Spleen (tissue), 11 donors: ENCODE data around the gene WDR91. TPM values are rescaled to one million over a fixed set of nuclear protein-coding genes. Genes with fewer than 3 reads are reported as not detected.

ENCODE experiments used
- DNase-seq: peaks from one replicate; pipeline ENCODE4 v3.0.0-alpha.2; 2020
- H3K27ac ChIP-seq, 8 donors: fragments of 200-600 bp; sonication (generic) in 7 of 8; 1 replicate in 4 of 8; 2 replicates in 4 of 8; pipeline versions ENCODE4 v1.5.0 to v1.8.0; 2016 to 2021; ENCODE audit warnings: inconsistent platforms in 4 of 8, mild to moderate bottlenecking in 4 of 8, moderate library complexity in 1 of 8
- H3K27me3 ChIP-seq, 7 donors: fragments of 200-600 bp; sonication (generic) in 6 of 7; replicated peaks in 1 of 7; 1 replicate in 4 of 7; 2 replicates in 3 of 7; pipeline versions ENCODE4 v1.5.0 to v1.8.0; 2016 to 2021; ENCODE audit warnings: inconsistent platforms in 3 of 7, mild to moderate bottlenecking in 1 of 7
- H3K36me3 ChIP-seq, 6 donors: fragments of 200-600 bp; sonication (generic) in 5 of 6; 1 replicate in 4 of 6; 2 replicates in 2 of 6; pipeline versions ENCODE4 v1.5.0 to v1.8.0; 2016 to 2021; ENCODE audit warnings: inconsistent platforms in 2 of 6
- H3K4me1 ChIP-seq, 6 donors: fragments of 200-600 bp; sonication (generic) in 5 of 6; 1 replicate in 3 of 6; 2 replicates in 3 of 6; pipeline versions ENCODE4 v1.5.0 to v1.8.0; 2016 to 2021; ENCODE audit warnings: inconsistent platforms in 3 of 6
- H3K4me3 ChIP-seq, 8 donors: fragments of 200-600 bp; sonication (generic) in 7 of 8; 1 replicate in 4 of 8; 2 replicates in 4 of 8; pipeline versions ENCODE4 v1.5.0 to v1.8.0; 2016 to 2021; ENCODE audit warnings: inconsistent platforms in 4 of 8, mild to moderate bottlenecking in 4 of 8, moderate library complexity in 2 of 8
- H3K9me3 ChIP-seq, 8 donors: fragments of 200-600 bp; sonication (generic) in 7 of 8; 1 replicate in 4 of 8; 2 replicates in 4 of 8; pipeline versions ENCODE4 v1.5.0 to v1.8.0; 2016 to 2021; ENCODE audit warnings: inconsistent platforms in 4 of 8
- POLR2A ChIP-seq, 3 donors: fragments of 450-650 bp; IDR thresholded peaks; one replicate each; pipeline ENCODE4 v1.5.1; 2017; ENCODE audit warnings: antibody characterized with exemption in 3 of 3, mild to moderate bottlenecking in 1 of 3
- POLR2AphosphoS5 ChIP-seq, 3 donors: sonication (generic); formaldehyde crosslinking; IDR thresholded peaks; one replicate each; pipeline ENCODE4 v1.5.1; 2017; ENCODE audit warnings: antibody characterized with exemption in 3 of 3
- WGBS, 5 donors: extraction: QIAGEN DNeasy Blood & Tissue Kit in 3 of 5; methylation state at CpG; one replicate each; pipeline versions ENCODE4 v1.1.5 to v1.1.7; 2013 to 2018; 5-methylcytosine and 5-hydroxymethylcytosine counted together
- intact Hi-C: fragments of 100-400 bp; cut with DNase I; formaldehyde crosslinking; loops from one replicate; pipeline ENCODE4 v1.15.0; 2023; ENCODE audit warnings: low total_unique reads
- microRNA-seq, 3 donors: library from miRNA; unstranded; fragments of <30 nt; microRNA quantifications; one replicate each; pipeline versions ENCODE4 to v1.1.0, GENCODE V29; 2019 to 2020
- polyA plus RNA-seq, 3 donors: library from polyadenylated mRNA; stranded (reverse); fragments of 200-250 nt; gene quantifications; one replicate each; pipeline ENCODE4 v1.2.1, GENCODE V29; 2013
- small RNA-seq, 4 donors: library from RNA; depleted of rRNA; stranded (forward); fragments of <200 nt; gene quantifications; one replicate each; pipeline ENCODE3, GENCODE V24; 2016
- total RNA-seq, 7 donors: library from RNA; depleted of rRNA in 3 of 7; stranded (reverse); fragments of >200 nt in 3 of 7; fragmentation: NEBNext Ultra II Directional in 4 of 7; extraction: Animal tissue kit (Norgen Biotek cat#: 25700) in 4 of 7; gene quantifications; one replicate each; pipeline versions ENCODE4 v1.1.0 to v1.2.1, GENCODE V29; 2016 to 2021
- TF ChIP-seq, protein P1 (sequence below), 11 experiments: fragments of 200-600 bp in 7 of 11; fragments of 450-650 bp in 4 of 11; sonication (generic) in 4 of 11; IDR thresholded peaks in 8 of 11; conservative IDR thresholded peaks in 3 of 11; 1 replicate in 7 of 11; 2 replicates in 4 of 11; pipeline versions ENCODE4 v1.4.0 to v1.8.0; 2016 to 2021; ENCODE audit warnings: antibody characterized with exemption in 11 of 11, inconsistent platforms in 4 of 11, mild to moderate bottlenecking in 1 of 11
- donor health status: healthy with polysubstance abuse.
- donor health status: DM: no; HTN: no; CAD: no; lungs with moderate emphysema.
- donor health status: DM: no; HTN: no; CAD: no.
- donor health status: Bipolar disorder and iron deficiency.
- donor health status: healthy.
- donor health status: DM: no; HTN: no; CAD: no.
- donor health status: DM: yes; HTN: yes; CAD: no.

Gene WDR91
- total and polyA plus RNA-seq, 10 donors, result 6.9 to 31.3 (median 21.0) TPM

DNA sequence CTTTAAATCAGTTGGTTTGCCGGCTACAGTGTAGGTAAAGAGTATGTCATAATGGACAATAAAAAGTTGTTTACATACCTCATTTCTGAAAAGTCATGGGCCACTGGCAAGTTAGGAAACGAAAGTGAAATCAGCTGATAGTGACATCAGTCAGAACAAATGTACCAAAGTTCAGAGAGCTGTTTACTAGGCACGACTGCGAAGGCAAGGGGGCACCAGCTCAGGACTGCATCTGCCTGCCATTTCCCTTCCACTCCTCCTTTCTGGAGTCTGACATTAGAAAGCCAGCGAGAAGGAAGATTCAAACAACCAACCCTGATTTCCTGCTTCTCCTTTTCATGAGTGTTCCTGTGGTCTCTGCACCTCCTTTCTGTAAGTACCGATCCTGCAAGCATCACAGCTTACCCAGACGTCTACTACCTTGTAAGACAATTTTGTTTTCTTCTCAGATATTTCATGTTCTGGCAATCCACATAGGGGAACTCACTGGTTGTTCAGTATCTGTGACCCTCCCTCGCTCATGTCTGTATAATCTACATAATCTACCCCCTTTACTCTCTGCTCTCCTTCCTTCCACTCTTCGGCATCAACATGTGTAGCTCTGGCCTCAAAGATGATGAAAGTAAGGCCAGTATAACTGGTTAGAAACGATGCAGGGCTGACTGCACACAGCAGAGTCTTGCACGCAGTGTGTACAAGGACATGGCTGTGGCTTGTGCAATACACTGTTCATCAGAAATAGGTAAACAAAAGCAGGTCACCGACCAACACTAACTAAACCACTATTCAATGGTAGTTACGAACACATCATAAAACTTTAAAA is 63.2 kb downstream of the WDR91 start, which contains the start of gene TMEM140:
TSS of gene TMEM140 (plus strand) at position 174 of the 823 bp plus-strand sequence. CDS start 16,370 bp downstream, outside the sequence.
- WGBS, 5 donors, result 1 to 4% (median 3%) methylated on average over 13 of the region's 13 CpGs
- Histone ChIP-seq H3K36me3 (peaks cover 0 to 19% (median 0%) of the 10 kb centered on the region in 6 donors), H3K9me3 (peaks cover 0 to 5% (median 2%) of the 10 kb centered on the region in 8 donors), H3K4me3 (peak within 1 kb of the TSS; percentile 39 to 77 (median 52)), H3K27ac (peak within 1 kb of the TSS; percentile 66 to 99 (median 96)), H3K4me1 (peaks cover 42 to 89% (median 70%) of the 10 kb centered on the region in 6 donors), H3K27me3 (no peaks in the 10 kb centered on the region)
- intact Hi-C loops, result loop anchor here (10.0 kb wide), 1 partner anchor 153 kb away; no protein-coding TSS in a partner anchor
- DNase-seq, result peak; percentile 86
- peak; percentile 63 to 96 (median 81) for TF ChIP-seq POLR2A (IDR thresholded peaks at IDR 0.05)
- TF ChIP-seq, protein P1, sequence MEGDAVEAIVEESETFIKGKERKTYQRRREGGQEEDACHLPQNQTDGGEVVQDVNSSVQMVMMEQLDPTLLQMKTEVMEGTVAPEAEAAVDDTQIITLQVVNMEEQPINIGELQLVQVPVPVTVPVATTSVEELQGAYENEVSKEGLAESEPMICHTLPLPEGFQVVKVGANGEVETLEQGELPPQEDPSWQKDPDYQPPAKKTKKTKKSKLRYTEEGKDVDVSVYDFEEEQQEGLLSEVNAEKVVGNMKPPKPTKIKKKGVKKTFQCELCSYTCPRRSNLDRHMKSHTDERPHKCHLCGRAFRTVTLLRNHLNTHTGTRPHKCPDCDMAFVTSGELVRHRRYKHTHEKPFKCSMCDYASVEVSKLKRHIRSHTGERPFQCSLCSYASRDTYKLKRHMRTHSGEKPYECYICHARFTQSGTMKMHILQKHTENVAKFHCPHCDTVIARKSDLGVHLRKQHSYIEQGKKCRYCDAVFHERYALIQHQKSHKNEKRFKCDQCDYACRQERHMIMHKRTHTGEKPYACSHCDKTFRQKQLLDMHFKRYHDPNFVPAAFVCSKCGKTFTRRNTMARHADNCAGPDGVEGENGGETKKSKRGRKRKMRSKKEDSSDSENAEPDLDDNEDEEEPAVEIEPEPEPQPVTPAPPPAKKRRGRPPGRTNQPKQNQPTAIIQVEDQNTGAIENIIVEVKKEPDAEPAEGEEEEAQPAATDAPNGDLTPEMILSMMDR (IDR thresholded peaks at IDR 0.05 in 8 of 11, conservative IDR thresholded peaks at IDR 0.05 in 3 of 11), result peak in 2 of 11 experiments; percentile 22 to 30
- peak; percentile 48 to 99 (median 56) for TF ChIP-seq POLR2AphosphoS5 (IDR thresholded peaks at IDR 0.05)

DNA sequence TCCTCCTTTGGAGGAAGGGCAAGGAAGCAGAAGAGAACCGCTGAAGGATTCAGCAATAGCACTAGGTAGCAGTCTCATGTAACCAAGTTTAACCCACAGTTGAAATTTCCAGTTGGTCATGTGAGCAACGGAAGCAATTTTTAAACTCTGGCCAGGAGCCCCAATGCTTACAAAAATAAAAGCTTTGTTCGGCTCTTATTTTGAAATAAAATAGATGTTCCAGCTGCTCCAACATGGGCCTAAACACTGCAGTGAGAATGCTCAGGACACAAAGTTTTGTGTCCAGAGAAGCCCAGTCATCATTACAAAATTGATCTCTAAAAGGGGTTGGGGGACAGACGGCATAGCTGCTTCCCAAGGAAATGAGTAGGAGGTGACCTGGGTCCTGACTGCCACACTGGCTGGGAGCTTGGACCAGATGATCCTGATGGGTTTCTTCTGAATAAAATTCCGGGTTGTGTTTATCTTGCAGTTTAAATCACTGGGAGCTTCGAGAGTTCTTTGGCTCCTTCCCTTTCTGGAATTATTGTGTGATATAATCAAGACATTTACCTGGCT is 63.9 kb downstream of the WDR91 start:
- WGBS, 5 donors, result 0 to 5% (median 2%) methylated on average over 6 of the region's 6 CpGs
- no peaks in the 10 kb centered on the region for H3K9me3 ChIP-seq
- intact Hi-C loops, result loop anchor here (10.0 kb wide), 1 partner anchor 153 kb away; no protein-coding TSS in a partner anchor
- H3K27me3 ChIP-seq, result no peaks in the 10 kb centered on the region
- TF ChIP-seq POLR2AphosphoS5 (IDR thresholded peaks at IDR 0.05) (peak in 1 of 3 donors; percentile 19), POLR2A (IDR thresholded peaks at IDR 0.05) (no peak)
- peaks cover 0 to 12% (median 0%) of the 10 kb centered on the region in 6 donors for H3K36me3 ChIP-seq
- H3K4me1 ChIP-seq, result peaks cover 41 to 83% (median 68%) of the 10 kb centered on the region in 6 donors
- H3K27ac ChIP-seq, result peak overlapping the region; percentile 66 to 99 (median 96)
- H3K4me3 ChIP-seq, result peak overlapping the region; percentile 39 to 77 (median 52)
- no peak for DNase-seq

DNA sequence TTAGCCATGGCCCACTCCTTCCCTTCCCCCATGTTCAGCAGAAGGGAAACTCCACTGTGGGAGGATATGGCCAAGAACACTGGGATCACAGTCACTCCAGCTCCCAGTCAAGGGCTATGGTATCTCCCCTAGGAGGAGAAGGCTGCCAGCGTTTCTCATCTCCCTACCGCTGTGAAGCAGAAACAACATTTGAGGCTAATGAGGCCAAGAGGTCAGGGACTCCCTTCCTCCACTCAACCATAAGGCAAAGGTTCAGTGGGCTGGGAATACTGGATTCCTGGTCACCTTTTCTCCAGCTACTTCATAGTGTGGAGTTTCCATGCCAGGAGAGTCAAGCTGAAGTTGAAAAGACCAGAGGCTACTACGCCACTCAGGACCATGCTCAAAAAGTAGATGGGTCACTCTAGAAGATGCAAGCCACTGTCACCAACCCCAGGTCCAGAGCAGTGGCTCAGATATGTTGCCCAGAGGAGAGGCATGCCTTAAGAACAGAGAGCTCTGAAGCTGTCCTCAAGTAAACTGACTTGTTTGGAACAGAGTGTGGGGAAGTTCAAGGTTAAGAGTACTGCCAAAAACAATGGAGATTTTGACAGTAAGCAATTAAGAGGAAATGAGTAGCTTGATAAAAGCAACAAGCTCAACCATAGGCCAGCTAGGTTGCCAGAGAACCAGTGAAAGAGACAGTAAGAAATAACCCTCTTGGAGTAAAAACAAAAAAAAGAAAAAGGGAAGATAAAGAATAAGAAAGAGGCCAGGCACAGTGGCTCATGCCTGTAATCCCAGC is 67.2 kb downstream of the WDR91 start:
- intact Hi-C loops, result loop anchor here (10.0 kb wide), 1 partner anchor 149 kb away; no protein-coding TSS in a partner anchor
- Histone ChIP-seq H3K4me3 (no peak overlapping the region), H3K9me3 (peaks cover 0 to 4% (median 0%) of the 10 kb centered on the region in 8 donors), H3K4me1 (peaks cover 14 to 49% (median 34%) of the 10 kb centered on the region in 6 donors), H3K27me3 (no peaks in the 10 kb centered on the region), H3K36me3 (no peaks in the 10 kb centered on the region), H3K27ac (peak overlapping the region; percentile 1 to 97 (median 58))
- no peak for DNase-seq
- 64 to 90% (median 76%) methylated on average over 3 of the region's 3 CpGs for WGBS, 5 donors
- TF ChIP-seq, protein P1 (IDR thresholded peaks at IDR 0.05 in 8 of 11, conservative IDR thresholded peaks at IDR 0.05 in 3 of 11), result no peak
- TF ChIP-seq POLR2AphosphoS5 (IDR thresholded peaks at IDR 0.05) (no peak), POLR2A (IDR thresholded peaks at IDR 0.05) (no peak)

Small RNAs within 50 kb of the gene (microRNA-seq; reads per million reads assigned to microRNA genes)
- 0.28 to 0.36 (median 0.35) reads per million in 3 donors for gene MIR6509

Small RNAs within 50 kb of the gene (small RNA-seq; reads per million reads assigned to genes)
- gene MIR6509, result 0.29 to 1.9 (median 0.50) reads per million in 4 donors

Other genes starting within 250 kb of the WDR91 start
- 10 to 100 TPM in 1 of 7 donors, 1 to 10 TPM in 6; 3.6 to 12.9 (median 5.1) TPM for gene AGBL3, start 225.0 kb downstream of the WDR91 start, total RNA-seq
- gene AGBL3, start 225.0 kb downstream of the WDR91 start, polyA plus RNA-seq, result 1 to 10 TPM; 1.2 to 1.5 (median 1.3) TPM
- 10 to 100 TPM; 40.3 to 76.1 (median 45.4) TPM for gene TMEM140, start 63.5 kb downstream of the WDR91 start, total RNA-seq
- gene TMEM140, start 63.5 kb downstream of the WDR91 start, polyA plus RNA-seq, result 10 to 100 TPM in 2 of 3 donors, 1 to 10 TPM in 1; 7.0 to 16.6 (median 16.3) TPM
- gene CYREN, start 40.8 kb downstream of the WDR91 start, total RNA-seq, result 10 to 100 TPM; 37.8 to 55.0 (median 48.2) TPM
- gene CYREN, start 40.8 kb downstream of the WDR91 start, polyA plus RNA-seq, result 10 to 100 TPM; 21.2 to 36.8 (median 23.5) TPM
- gene STRA8, start 22.3 kb upstream of the WDR91 start, total RNA-seq, result not detected
- not detected for gene STRA8, start 22.3 kb upstream of the WDR91 start, polyA plus RNA-seq